ENCODE results near the gene DOCK3.
"Not testable (repeated sequence)": the region's sequence is repeated elsewhere in the genome, so short reads cannot be mapped to it uniquely, and the experiment has no call there.

Gene DOCK3

DNA sequence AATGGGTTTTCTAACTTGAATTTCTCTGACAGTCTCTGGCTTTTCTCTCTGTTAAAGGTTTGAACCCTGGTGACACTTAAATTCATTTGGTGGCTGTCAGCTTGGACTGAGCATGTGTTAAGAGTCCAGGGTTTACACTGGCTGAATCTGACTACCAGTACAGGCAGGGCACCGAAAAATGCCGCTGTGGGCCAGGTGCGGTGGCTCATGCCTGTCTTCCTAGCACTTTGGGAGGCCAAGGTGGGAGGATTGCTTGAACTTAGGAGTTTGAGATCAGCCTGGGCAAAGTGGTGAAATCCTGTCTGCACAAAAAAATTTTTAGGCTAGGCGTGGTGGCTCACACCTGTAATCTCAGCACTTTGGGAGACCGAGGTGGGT lies 712.1 kb downstream of the DOCK3 start:
- no peak for TF ChIP-seq PAX5 (IDR thresholded peaks at IDR 0.05; ENCODE audit: insufficient read depth, low read length, severe bottlenecking)
- no peak for TF ChIP-seq POU2F2 (IDR thresholded peaks at IDR 0.05; ENCODE audit: low read depth, low read length)
- no peak for TF ChIP-seq TAF1 (IDR thresholded peaks at IDR 0.05; ENCODE audit: low read depth, low read length)
- no peak for TF ChIP-seq SPI1 (IDR thresholded peaks at IDR 0.05; ENCODE audit: low read depth, low read length)
- TF ChIP-seq POLR2A (IDR thresholded peaks at IDR 0.05; ENCODE audit: low read depth, low read length), result no peak
- no peak for TF ChIP-seq POLR2AphosphoS5 (IDR thresholded peaks at IDR 0.05; ENCODE audit: low read depth, low read length)
- FAIRE-seq (no peak), DNase-seq (ENCODE audit: insufficient read length, low spot score) (no peak)

DNA sequence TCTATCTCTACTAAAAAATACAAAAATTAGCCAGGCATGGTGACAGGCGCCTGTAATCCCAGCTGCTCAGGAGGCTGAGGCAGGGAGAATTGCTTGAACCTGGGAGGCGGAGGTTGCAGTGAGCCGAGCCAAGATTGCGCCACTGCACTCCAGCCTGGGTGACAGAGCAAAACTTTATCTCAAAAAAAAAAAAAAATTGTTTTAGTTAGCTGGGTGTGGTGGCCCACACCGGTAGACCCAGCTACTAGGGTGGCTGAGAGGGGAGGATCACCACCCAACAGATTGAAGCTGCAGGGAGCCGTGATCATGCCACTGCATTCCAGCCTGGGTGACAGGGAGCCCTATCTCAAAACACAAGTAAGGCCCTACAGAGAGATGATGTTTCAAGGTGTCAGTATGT lies 712.6 kb downstream of the DOCK3 start:
- DNase-seq (ENCODE audit: insufficient read length, low spot score); FAIRE-seq: not testable (repeated sequence)

DNA sequence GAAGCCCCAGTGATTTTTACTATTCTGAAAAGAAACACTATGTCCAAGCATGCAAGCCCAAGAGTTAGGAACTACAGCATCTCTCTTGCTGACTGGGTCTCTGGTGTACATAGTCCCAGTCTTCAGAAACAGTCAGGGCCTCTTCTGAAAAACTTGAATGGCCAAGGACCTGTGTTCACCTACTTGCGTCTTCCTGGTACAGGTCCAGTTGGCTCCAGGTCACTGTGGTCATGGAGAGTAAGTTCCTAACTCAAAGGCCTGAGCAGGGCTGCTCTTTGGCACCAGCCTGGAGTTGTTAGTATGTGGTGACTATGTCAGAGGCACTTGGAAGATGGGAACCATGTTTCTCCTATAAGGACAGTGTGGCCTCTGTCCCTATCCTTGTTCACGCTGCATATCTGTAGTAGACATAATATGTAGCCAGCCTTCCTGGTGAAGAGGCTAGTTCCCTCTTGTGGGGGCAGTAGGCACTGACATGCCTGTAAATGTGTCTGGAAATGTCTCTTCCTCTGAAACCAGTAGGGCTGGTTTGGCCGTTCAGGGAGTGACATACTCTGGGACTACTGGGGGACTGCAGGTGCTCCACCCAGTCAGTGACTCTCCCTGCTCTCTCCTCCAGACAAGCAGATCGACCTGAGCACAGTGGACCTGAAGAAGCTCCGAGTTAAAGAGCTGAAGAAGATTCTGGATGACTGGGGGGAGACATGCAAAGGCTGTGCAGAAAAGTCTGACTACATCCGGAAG lies 713.7 kb downstream of the DOCK3 start:
- no peak for DNase-seq (ENCODE audit: insufficient read length, low spot score)
- TF ChIP-seq PAX5 (IDR thresholded peaks at IDR 0.05; ENCODE audit: insufficient read depth, low read length, severe bottlenecking), result no peak
- no peak for TF ChIP-seq POLR2AphosphoS5 (IDR thresholded peaks at IDR 0.05; ENCODE audit: low read depth, low read length)
- TF ChIP-seq POLR2A (IDR thresholded peaks at IDR 0.05; ENCODE audit: low read depth, low read length), result no peak
- no peak for TF ChIP-seq SPI1 (IDR thresholded peaks at IDR 0.05; ENCODE audit: low read depth, low read length)
- TF ChIP-seq TAF1 (IDR thresholded peaks at IDR 0.05; ENCODE audit: low read depth, low read length), result no peak
- TF ChIP-seq POU2F2 (IDR thresholded peaks at IDR 0.05; ENCODE audit: low read depth, low read length), result no peak
- FAIRE-seq, result no peak

DNA sequence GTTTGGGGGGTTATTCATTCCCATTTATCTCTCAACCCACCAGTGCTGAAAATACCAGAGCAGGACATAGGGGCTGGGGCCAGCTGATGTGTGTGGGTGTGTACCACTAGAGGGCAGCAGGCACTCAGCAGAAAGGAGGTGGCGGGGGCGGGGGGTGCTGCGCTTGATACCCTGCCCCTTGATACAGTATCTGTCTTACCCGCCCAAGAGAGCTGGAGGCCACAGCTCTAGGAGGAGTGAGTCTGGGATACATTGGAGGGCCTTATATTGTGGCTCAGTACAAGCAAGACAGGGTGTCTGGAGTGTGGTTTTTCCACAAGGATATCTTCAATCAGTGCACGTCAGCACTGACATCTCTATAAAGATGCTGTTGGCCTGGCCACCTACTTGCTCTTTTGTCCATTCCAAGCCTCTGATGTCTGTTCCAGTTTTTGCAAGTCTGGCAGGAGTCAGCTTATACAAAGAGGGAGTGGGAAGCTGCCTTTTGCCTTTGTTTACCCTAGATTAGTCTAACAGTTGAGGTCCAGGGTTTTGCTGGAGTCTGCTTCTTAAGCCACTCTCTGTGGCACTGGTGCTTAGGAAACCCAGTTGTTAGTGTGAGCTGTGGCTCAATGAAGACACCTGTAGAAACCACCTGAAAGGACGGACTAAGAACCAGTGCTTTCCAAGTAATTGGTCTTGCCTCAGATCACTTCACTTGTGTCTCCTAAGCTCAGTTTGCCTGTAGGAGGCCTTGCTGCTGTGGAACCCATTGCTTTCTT lies 714.9 kb downstream of the DOCK3 start:
- TF ChIP-seq POLR2AphosphoS5 (IDR thresholded peaks at IDR 0.05; ENCODE audit: low read depth, low read length) (no peak; the same call in 1 of the 2 replicates), SPI1 (IDR thresholded peaks at IDR 0.05; ENCODE audit: low read depth, low read length) (no peak), TAF1 (IDR thresholded peaks at IDR 0.05; ENCODE audit: low read depth, low read length) (no peak), POU2F2 (IDR thresholded peaks at IDR 0.05; ENCODE audit: low read depth, low read length) (no peak), POLR2A (IDR thresholded peaks at IDR 0.05; ENCODE audit: low read depth, low read length) (no peak), PAX5 (IDR thresholded peaks at IDR 0.05; ENCODE audit: insufficient read depth, low read length, severe bottlenecking) (no peak)
- DNase-seq (ENCODE audit: insufficient read length, low spot score), result no peak

DNA sequence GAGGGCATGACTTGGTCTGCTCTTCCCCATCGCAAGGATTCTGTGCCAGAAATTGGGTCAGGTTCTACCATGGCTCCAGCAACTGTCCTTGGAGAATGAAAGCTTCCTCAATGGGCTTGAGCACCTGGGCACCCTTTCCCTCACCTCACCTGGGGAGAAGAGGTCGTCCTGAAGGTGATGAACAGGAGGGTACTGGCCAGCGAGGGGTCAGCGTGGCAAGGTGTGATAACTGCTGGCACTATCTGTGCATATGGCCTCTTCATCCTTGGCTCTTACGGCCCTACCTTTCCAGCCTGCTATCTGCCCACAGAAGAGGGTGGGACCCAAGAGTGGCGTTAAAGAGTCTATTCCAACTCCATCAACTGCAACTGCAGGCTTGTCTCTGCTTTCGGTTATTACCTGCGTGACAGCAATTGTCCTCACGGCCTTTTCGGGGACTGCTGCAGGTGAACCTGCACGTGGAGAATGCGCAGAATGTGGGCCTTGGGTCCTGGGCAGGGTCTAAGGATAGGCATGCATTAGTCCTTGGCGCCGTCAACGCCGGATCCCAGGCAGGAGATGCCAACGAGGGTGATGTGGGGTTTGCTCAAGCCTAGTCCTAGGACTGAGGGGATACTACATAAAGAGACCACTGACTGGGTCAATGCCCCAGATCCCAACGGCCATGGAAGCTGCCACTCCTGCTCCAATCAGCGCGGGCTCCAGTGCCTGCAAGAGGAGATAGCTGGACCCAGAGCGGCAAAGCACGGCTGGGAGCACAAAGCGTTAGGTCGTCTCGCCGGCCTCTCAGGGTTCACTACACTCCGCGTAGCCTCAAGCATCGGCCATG lies 715.7 kb downstream of the DOCK3 start:
- FAIRE-seq, result no peak
- TF ChIP-seq POLR2A (IDR thresholded peaks at IDR 0.05; ENCODE audit: low read depth, low read length), result no peak; the same call in 1 of the 2 replicates
- TF ChIP-seq PAX5 (IDR thresholded peaks at IDR 0.05; ENCODE audit: insufficient read depth, low read length, severe bottlenecking), result no peak
- no peak for TF ChIP-seq POU2F2 (IDR thresholded peaks at IDR 0.05; ENCODE audit: low read depth, low read length)
- DNase-seq (ENCODE audit: insufficient read length, low spot score), result no peak

More for the DNA sequence above, 714.9 kb downstream of the DOCK3 start:
- FAIRE-seq, result peak; percentile 55

DNA sequence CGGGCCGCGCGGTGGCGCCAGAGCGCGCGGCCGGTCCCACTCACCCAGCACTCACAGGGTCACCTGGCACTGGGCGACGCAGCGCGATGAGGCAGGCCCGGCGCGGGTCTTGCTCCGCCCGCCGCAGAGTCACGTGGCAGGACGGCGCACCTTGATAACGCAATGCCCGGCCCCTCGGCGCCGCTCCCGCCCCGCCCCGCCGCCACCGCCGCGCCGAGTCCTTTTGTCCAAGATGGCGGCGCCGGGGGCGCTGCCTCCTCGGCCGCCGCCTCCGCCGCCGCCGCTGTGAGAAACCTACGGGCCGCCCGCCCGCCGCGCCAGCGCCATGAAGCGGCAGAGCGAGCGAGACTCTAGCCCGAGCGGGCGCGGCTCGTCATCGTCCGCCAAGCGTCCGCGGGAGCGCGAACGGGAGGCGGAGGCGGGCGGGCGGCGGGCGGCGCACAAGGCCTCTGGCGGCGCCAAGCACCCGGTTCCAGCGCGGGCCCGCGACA lies 716.4 kb downstream of the DOCK3 start, which contains the start of gene RBM15B:
TSS of gene RBM15B (plus strand) at position 211 of the 491 bp plus-strand sequence. CDS start at position 326, 115 bp downstream.
- peak; percentile 96 for DNase-seq (ENCODE audit: insufficient read length, low spot score)
- TF ChIP-seq POLR2A (IDR thresholded peaks at IDR 0.05; ENCODE audit: low read depth, low read length) (peak; percentile 41; the same call in 1 of the 2 replicates), POLR2AphosphoS5 (IDR thresholded peaks at IDR 0.05; ENCODE audit: low read depth, low read length) (no peak), PAX5 (IDR thresholded peaks at IDR 0.05; ENCODE audit: insufficient read depth, low read length, severe bottlenecking) (no peak), TAF1 (IDR thresholded peaks at IDR 0.05; ENCODE audit: low read depth, low read length) (peak; percentile 74), POU2F2 (IDR thresholded peaks at IDR 0.05; ENCODE audit: low read depth, low read length) (peak; percentile 68), SPI1 (IDR thresholded peaks at IDR 0.05; ENCODE audit: low read depth, low read length) (no peak)
- peak; percentile 100 for FAIRE-seq

DNA sequence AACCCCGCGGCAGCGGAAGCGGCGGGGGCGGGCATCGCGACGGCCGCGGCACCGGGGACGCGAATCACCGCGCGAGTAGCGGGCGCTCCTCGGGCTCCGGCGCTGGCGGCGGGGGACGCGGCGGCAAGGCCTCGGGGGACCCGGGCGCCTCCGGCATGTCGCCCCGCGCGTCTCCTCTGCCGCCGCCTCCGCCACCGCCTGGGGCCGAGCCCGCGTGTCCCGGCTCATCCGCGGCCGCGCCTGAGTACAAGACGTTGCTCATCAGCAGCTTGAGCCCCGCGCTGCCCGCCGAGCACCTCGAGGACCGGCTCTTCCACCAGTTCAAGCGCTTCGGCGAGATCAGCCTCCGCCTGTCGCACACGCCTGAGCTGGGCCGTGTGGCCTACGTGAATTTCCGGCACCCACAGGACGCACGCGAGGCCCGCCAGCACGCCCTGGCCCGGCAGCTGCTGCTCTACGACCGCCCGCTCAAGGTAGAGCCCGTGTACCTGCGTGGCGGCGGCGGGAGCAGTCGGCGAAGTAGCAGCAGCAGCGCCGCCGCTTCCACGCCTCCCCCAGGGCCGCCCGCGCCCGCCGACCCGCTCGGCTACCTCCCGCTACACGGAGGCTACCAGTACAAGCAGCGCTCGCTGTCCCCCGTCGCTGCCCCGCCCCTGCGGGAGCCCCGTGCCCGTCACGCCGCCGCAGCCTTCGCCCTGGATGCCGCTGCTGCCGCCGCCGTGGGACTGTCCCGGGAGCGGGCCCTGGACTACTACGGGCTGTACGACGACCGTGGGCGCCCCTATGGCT lies 717.0 kb downstream of the DOCK3 start:
- TF ChIP-seq POU2F2 (IDR thresholded peaks at IDR 0.05; ENCODE audit: low read depth, low read length), result no peak
- no peak for TF ChIP-seq POLR2AphosphoS5 (IDR thresholded peaks at IDR 0.05; ENCODE audit: low read depth, low read length)
- no peak for TF ChIP-seq SPI1 (IDR thresholded peaks at IDR 0.05; ENCODE audit: low read depth, low read length)
- no peak for TF ChIP-seq TAF1 (IDR thresholded peaks at IDR 0.05; ENCODE audit: low read depth, low read length)
- no peak for TF ChIP-seq PAX5 (IDR thresholded peaks at IDR 0.05; ENCODE audit: insufficient read depth, low read length, severe bottlenecking)
- TF ChIP-seq POLR2A (IDR thresholded peaks at IDR 0.05; ENCODE audit: low read depth, low read length), result no peak
- peak; percentile 43 for DNase-seq (ENCODE audit: insufficient read length, low spot score)
- FAIRE-seq, result no peak

DNA sequence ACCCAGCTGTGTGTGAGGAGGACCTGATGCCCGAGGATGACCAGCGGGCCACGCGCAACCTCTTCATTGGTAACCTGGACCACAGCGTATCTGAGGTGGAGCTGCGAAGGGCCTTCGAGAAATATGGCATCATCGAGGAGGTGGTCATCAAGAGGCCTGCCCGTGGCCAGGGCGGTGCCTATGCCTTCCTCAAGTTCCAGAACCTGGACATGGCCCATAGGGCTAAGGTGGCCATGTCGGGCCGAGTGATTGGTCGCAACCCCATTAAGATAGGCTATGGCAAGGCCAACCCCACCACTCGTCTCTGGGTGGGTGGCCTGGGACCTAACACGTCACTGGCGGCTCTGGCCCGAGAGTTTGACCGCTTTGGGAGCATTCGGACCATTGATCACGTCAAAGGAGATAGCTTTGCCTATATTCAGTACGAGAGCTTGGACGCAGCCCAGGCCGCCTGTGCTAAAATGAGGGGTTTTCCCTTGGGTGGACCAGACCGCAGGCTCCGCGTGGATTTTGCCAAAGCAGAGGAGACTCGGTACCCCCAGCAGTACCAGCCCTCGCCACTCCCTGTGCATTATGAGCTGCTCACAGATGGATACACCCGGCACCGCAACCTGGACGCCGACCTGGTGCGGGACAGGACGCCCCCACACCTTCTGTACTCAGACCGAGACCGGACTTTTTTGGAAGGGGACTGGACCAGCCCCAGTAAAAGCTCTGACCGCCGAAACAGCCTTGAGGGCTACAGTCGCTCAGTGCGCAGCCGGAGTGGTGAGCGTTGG lies 717.8 kb downstream of the DOCK3 start:
- TF ChIP-seq PAX5 (IDR thresholded peaks at IDR 0.05; ENCODE audit: insufficient read depth, low read length, severe bottlenecking) (no peak), TAF1 (IDR thresholded peaks at IDR 0.05; ENCODE audit: low read depth, low read length) (no peak), POLR2AphosphoS5 (IDR thresholded peaks at IDR 0.05; ENCODE audit: low read depth, low read length) (no peak), POLR2A (IDR thresholded peaks at IDR 0.05; ENCODE audit: low read depth, low read length) (no peak), POU2F2 (IDR thresholded peaks at IDR 0.05; ENCODE audit: low read depth, low read length) (no peak), SPI1 (IDR thresholded peaks at IDR 0.05; ENCODE audit: low read depth, low read length) (no peak)
- FAIRE-seq (no peak), DNase-seq (ENCODE audit: insufficient read length, low spot score) (no peak)

Measured in GM12891 (cell line).